GM21526 (cell line): Measurements from ENCODE around the gene CFD.
"Not testable (repeated sequence)": the region's sequence is repeated elsewhere in the genome, so short reads cannot be mapped to it uniquely, and the experiment has no call there.

Experiments
- ATAC-seq: cut with Tn5 transposase; IDR thresholded peaks from one replicate; pipeline ENCODE4 v1.9.1; 2021; ENCODE audit warnings: moderate library complexity; ENCODE audit not compliant: unreplicated experiment, low FRiP score

CFD gene

DNA sequence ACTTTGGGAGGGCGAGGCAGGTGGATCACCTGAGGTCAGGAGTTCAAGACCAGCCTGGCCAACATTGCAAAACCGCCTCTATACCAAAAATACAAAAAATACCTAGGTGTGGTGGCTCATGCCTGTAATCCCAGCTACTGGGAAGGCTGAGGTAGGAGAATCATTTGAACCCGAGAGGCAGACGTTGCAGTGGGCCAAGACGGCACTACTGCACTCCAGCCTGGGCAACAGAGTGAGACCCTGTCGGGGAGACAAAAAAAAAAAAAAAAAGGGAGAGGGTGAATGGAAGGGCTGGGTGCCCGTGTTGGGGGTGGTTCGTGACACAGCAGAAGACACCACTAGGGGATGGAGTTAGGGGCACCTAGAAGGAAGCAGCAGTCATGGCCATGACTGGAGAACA lies 10.8 kb downstream of the CFD start:
- no peak for ATAC-seq

GRCh38 chr19:870963-871401 lies 11.5 kb downstream of the CFD start:
- no peak for ATAC-seq

DNA sequence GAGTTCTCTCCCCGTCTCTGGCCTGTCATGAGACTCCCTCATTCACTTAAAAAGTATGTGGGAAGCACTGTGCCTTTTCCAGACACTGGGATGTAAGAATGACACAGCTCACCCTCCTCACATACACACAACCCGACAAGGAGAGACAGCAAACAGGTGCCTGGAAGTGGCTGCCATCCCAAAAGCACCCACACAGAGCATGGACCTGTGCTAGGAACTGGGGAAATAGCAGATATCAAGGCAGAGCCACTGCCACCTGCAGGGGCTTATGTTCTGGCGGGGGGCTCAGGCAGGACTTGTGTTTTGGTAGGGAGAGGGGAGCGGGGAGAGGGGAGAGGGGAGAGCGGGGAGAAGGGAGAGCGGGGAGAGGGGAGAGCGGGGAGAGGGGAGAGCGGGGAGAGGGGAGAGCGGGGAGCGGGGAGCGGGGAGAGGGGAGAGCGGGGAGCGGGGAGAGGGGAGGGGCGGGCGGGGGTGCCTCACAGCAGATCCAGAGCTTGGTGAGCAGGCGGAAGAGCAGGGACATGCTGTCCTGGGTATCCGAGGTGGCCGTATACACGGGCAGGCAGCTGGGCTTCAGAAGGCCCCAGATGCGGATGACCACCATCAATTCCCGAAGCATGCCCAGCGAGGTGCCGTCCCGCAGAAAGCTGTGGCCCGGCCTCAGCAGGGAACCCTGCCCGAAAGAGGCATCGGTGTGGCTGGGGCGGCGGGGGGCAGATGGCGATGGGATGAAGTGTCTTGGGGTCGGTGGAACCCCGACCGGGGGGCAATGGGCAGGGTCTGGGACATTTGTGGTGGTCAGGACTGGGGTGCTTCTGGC lies 12.2 kb downstream of the CFD start:
- ATAC-seq = no peak

DNA sequence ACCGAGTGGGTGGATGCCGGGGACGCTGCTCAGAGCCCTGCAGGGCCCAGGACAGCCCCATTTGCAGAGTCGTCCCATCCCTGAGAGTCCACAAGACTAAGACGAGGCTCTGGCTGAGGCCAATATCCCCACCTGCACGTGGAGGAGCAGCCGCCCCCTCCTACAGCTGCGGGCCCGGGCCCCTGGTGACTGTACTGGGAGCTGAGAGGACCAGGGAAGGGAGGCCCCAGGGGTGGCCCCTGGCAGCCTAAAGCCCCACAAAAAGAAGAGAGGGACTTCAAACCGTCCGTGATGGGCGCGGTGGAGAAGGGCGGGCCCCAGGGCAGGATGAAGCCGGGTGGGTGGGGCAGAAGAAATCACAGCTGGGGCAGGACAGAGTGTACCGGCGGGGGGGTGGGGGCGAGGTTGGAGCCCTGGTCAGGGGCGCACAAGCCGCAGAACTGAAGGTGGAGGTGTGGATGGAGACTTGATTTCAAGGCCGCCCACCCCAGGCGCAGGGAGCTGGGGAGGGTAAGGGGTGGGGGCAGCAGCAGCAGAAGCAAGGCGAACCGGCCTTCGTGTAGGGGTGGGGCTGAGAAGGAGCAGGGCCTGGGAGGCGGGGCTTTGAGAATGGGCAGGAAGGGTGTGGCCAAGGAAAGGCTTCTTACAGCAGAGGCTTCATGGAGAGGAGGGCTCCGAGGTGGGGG lies 12.9 kb downstream of the CFD start:
- no peak for ATAC-seq

DNA sequence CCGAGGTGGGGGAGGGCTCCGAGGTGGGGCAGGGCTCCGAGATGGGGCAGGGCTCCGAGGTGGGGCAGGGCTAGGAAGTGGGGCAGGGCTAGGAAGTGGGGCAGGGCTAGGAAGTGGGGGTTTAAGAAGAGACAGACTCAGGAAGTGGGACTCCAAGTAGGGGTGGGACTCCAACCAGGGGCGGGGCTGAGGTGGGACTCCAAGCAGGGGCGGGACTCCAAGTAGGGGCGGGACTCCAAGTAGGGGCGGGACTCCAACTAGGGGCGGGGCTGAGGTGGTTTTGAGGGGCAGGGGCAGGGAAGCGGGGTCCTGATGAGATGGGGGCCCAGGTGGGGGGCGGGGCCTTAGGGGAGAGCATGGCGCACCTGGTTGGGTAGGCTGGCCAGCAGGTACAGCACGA lies 13.6 kb downstream of the CFD start:
- no peak for ATAC-seq

GRCh38 chr19:873561-874041 lies 14.1 kb downstream of the CFD start:
- ATAC-seq = no peak

- no peak for ATAC-seq
These were observed 15.9 kb downstream of the CFD start for GRCh38 chr19:875265-875879.

GRCh38 chr19:876089-876488 lies 16.6 kb downstream of the CFD start:
- ATAC-seq = no peak

GRCh38 chr19:876780-877314 lies 17.4 kb downstream of the CFD start:
- ATAC-seq = no peak

- not testable (repeated sequence) for ATAC-seq
These were observed 18.7 kb downstream of the CFD start for GRCh38 chr19:877992-878660.

GRCh38 chr19:878751-879561 lies 19.5 kb downstream of the CFD start:
- not testable (repeated sequence) for ATAC-seq

GRCh38 chr19:879711-880438 lies 20.4 kb downstream of the CFD start:
- no peak for ATAC-seq

DNA sequence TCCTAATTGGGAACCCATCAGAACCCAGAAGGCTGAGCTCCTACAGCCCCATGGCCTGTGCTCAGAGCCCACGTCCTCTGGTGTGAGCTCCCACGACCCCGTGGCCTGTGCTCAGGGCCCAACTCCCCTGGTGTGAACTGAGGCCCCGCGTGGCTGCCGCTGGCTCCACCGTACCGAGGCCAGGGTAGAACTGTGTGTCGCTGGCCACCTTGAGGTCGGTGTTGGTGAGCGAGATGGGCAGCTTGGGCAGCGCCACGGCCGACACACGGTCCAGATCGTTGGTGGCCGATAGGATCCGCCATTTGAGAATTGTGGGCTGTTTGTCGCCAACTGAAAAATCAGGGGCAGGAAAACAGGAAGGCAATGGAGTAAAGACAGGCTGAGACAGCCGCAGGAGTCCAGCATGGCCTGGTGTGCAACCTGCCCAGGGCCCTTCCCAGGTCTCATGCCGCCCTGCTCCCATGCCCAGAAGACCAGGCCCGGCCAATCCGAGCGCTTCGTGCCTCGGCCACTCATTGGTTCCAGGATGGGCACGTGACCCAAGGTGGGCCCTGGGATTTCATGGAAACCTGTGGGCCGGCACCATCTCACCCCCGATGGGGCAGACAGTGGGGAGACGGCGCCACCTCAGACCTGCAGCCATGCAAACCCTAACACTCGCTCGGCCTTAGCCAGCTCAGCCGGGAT lies 22.1 kb downstream of the CFD start:
- ATAC-seq = no peak

DNA sequence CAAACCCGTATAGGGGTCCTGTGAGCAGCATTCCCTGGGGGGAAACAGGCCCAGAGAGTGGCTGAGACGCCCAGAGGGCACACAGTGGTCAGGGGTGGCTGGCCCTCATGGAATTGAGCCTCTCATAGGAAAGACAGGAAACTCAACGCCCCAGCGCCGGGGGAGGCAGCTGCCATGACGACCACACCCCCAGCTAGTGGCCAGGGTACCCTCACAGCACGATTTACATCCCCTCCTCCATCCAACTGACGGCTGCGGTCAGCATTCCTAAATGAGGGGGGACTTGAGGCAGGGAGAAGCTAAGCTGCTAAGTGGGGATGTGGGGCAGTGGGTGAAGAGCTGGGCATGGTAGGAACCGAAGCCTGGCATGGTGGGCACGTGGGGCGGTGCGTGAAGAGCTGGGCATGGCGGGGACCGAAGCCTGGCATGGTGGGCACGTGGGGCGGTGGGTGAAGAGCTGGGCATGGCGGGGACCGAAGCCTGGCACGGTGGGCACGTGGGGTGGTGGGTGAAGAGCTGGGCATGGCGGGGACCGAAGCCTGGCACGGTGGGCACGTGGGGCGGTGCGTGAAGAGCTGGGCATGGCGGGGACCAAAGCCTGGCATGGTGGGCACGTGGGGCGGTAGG lies 23.5 kb downstream of the CFD start:
- ATAC-seq = no peak

- no peak for ATAC-seq
These were observed 24.3 kb downstream of the CFD start for GRCh38 chr19:883661-884211.

GRCh38 chr19:884420-885211 lies 25.2 kb downstream of the CFD start:
- no peak for ATAC-seq
